A673 (cell line): ENCODE data around the gene CACHD1. TPM values are rescaled to one million over a fixed set of nuclear protein-coding genes. Genes with fewer than 3 reads are reported as not detected.

ENCODE experiments used
- BruUV-seq: library from RNA; stranded (reverse); fragments of 400-500 nt; replicated peaks from 2 replicates; lab custom pipeline; 2021; lab: Mats Ljungman, UMichigan
- CTCF ChIA-PET: fragments of 300-600 bp; sonication (Branson Sonifier 250); formaldehyde crosslinking; loops from one replicate; lab custom pipeline; 2022; ENCODE audit warnings: antibody characterized with exemption; lab: Charles Lee
- POLR2A ChIA-PET: fragments of 300-600 bp; sonication (Branson Sonifier 250); formaldehyde crosslinking; loops from one replicate; lab custom pipeline; 2022; ENCODE audit warnings: antibody characterized with exemption; ENCODE audit not compliant: low non-redundant PET; lab: Charles Lee
- DNase-seq: peaks from one replicate; pipeline ENCODE4 v3.0.0-alpha.2; 2015; ENCODE audit warnings: low spot score
- H3K27ac ChIP-seq: fragments of 200-600 bp; sonication (generic); 2 replicates; pipeline ENCODE4 v1.5.1; 2016; ENCODE audit warnings: mixed run types, low read depth, mild to moderate bottlenecking, mixed read lengths, antibody characterized with exemption, low read length; ENCODE audit not compliant: poor library complexity, severe bottlenecking
- H3K27me3 ChIP-seq: fragments of 200-600 bp; sonication (generic); replicated peaks from 2 replicates; pipeline ENCODE4 v1.6.1; 2017; ENCODE audit warnings: mixed run types, low read depth, mild to moderate bottlenecking, mixed read lengths, antibody characterized with exemption, low read length; ENCODE audit not compliant: insufficient read depth, poor library complexity
- H3K36me3 ChIP-seq: fragments of 200-600 bp; sonication (generic); 2 replicates; pipeline ENCODE4 v1.6.1; 2016; ENCODE audit warnings: mixed run types, mild to moderate bottlenecking, mixed read lengths, antibody characterized with exemption, low read length; ENCODE audit not compliant: insufficient read depth, poor library complexity, severe bottlenecking
- H3K4me1 ChIP-seq: fragments of 200-600 bp; sonication (generic); 2 replicates; pipeline ENCODE4 v1.6.1; 2017; ENCODE audit warnings: mixed run types, mild to moderate bottlenecking, mixed read lengths, antibody characterized with exemption, low read length; ENCODE audit not compliant: insufficient read depth, poor library complexity, severe bottlenecking
- H3K4me3 ChIP-seq: fragments of 200-600 bp; sonication (generic); 2 replicates; pipeline ENCODE4 v1.5.1; 2016; ENCODE audit warnings: low read depth, mixed run types, mild to moderate bottlenecking, mixed read lengths, low read length; ENCODE audit not compliant: poor library complexity, severe bottlenecking
- H3K9me3 ChIP-seq: fragments of 200-600 bp; sonication (generic); 2 replicates; pipeline ENCODE4 v1.6.1; 2016; ENCODE audit warnings: mixed run types, low read depth, mild to moderate bottlenecking, mixed read lengths, antibody characterized with exemption, low read length; ENCODE audit not compliant: poor library complexity, severe bottlenecking
- EZH2 ChIP-seq: fragments of 200-600 bp; sonication (generic); IDR thresholded peaks from 2 replicates; pipeline ENCODE4 v1.6.1; 2017; ENCODE audit warnings: borderline replicate concordance, low read depth, mild to moderate bottlenecking, mixed read lengths, antibody characterized with exemption, low read length; ENCODE audit not compliant: poor library complexity, severe bottlenecking
- intact Hi-C: fragments of 100-400 bp; cut with micrococcal nuclease; formaldehyde crosslinking; loops from one replicate; pipeline ENCODE4 v1.10.0; 2022; ENCODE audit not compliant: unreplicated experiment
- total RNA-seq: library from RNA; stranded (reverse); gene quantifications from 2 replicates; pipeline ENCODE4 v1.2.3, GENCODE V29; 2021
- TF ChIP-seq, protein P1 (sequence below): fragments of 300-800, 200-600 bp; sonication (generic); conservative IDR thresholded peaks from 2 replicates; pipeline ENCODE4 v1.5.1; 2017; ENCODE audit warnings: low read depth, mild to moderate bottlenecking, antibody characterized with exemption, low read length, moderate library complexity, mixed read lengths

Gene CACHD1
- total RNA-seq, 1 experiment from 2014 or later, result 39.2 TPM

DNA sequence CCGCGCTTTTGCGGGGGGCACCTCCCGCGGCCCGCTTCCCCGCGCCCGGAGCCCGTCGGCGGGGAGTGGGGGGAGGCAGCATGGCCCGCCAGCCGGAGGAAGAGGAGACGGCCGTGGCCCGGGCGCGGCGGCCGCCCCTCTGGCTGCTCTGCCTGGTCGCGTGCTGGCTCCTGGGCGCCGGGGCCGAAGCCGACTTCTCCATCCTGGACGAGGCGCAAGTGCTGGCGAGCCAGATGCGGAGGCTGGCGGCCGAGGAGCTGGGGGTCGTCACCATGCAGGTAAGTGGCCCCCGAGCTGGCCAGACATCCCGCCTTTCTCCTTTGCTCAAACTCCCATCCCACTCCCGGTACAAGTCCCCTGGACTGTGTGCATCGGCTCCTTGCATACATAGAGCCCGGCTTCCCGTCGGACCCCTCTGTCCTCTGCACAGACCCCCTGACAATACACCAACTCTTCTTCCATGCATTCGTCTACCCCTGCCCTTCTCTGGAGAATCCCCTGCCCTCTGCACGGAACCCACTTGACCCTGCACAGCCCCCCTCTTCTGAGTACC lies 812 bp downstream of the CACHD1 start:
- H3K4me3 ChIP-seq, result peak overlapping the region; percentile 76
- intact Hi-C loops, result loop anchor here (5.0 kb wide), 2 partner anchors 67 to 182 kb away; no protein-coding TSS in a partner anchor
- no TSS peak for BruUV-seq
- POLR2A ChIA-PET, result interaction anchor here (0.5 kb wide), 1 partner anchor 81 kb away, joined by 12 read pairs; no protein-coding TSS in a partner anchor
- H3K9me3 ChIP-seq, result no peaks in the 10 kb centered on the region
- TF ChIP-seq EZH2, result no peak
- TF ChIP-seq, protein P1, sequence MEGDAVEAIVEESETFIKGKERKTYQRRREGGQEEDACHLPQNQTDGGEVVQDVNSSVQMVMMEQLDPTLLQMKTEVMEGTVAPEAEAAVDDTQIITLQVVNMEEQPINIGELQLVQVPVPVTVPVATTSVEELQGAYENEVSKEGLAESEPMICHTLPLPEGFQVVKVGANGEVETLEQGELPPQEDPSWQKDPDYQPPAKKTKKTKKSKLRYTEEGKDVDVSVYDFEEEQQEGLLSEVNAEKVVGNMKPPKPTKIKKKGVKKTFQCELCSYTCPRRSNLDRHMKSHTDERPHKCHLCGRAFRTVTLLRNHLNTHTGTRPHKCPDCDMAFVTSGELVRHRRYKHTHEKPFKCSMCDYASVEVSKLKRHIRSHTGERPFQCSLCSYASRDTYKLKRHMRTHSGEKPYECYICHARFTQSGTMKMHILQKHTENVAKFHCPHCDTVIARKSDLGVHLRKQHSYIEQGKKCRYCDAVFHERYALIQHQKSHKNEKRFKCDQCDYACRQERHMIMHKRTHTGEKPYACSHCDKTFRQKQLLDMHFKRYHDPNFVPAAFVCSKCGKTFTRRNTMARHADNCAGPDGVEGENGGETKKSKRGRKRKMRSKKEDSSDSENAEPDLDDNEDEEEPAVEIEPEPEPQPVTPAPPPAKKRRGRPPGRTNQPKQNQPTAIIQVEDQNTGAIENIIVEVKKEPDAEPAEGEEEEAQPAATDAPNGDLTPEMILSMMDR, result no peak
- peaks cover 39% of the 10 kb centered on the region for H3K4me1 ChIP-seq
- DNase-seq, result no peak
- CTCF ChIA-PET, result no interaction called here
- H3K27me3 ChIP-seq, result no peaks in the 10 kb centered on the region
- H3K36me3 ChIP-seq, result peaks cover 4% of the 10 kb centered on the region
- H3K27ac ChIP-seq, result peak overlapping the region; percentile 93

DNA sequence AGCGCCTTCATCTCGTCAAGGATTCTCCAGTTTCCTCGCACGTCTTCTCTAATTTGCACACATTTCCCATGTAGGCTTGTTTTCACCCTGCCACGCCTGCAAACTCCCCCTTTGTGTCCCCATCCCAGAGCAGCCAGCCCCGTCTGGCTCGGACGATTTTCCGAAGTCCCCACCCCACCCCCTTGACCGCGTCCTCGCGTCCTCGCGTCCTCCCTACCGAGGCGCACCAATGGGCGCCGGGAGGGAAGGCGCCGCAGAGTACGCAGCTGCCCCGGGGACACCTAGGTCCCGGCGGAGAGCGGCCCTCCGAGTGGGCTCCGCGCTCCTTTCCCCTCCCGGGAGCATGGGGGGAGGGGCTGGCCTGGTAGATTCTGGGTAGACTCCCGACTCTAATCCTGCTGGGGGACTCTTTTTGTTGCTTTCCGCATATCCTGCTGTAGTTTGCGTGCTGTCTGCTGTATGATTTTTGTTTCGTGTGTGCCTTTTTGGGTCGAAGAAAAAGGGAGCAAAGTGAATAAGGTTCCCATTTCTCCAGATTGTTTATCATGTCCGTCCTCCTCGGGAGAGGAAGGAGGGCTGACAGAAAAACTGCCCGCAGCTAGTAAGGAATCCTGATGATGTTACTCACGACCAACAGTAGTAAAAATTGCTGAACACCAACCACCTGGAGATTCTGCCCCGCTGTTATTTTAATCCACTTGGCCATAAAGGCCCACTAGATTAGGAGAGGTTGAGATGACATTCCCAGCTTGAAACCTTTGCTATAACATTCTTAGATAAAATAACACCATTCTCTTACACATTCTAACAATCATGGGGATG lies 1.5 kb downstream of the CACHD1 start:
- CTCF ChIA-PET, result no interaction called here
- Histone ChIP-seq H3K4me1 (peaks cover 46% of the 10 kb centered on the region), H3K27ac (peak overlapping the region; percentile 93), H3K4me3 (peak overlapping the region; percentile 76), H3K9me3 (no peaks in the 10 kb centered on the region), H3K36me3 (peaks cover 4% of the 10 kb centered on the region), H3K27me3 (no peaks in the 10 kb centered on the region)
- no peak for TF ChIP-seq EZH2
- TF ChIP-seq, protein P1, result no peak
- BruUV-seq, result no TSS peak
- intact Hi-C loops, result loop anchor here (5.0 kb wide), 2 partner anchors 66 to 181 kb away; no protein-coding TSS in a partner anchor
- peak; percentile 64 for DNase-seq
- POLR2A ChIA-PET, result no interaction called here

DNA sequence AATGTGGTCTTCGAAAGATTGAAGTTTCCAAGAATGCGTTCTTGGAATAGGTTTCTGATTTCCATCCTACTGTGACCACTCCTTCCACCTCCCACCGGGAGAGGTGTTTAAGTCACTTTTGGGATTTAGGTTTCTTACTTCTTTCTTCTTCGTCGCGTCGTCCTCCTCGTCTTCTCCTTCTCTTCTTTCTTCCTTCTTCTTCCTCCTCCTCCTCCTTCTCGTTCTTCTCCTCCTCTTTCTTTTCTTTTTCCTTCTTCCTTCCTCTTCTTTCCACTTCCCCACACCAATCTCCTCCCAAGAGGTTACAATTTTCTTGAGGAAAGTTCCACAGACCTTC lies 2.1 kb downstream of the CACHD1 start:
- BruUV-seq, result no TSS peak
- Histone ChIP-seq H3K4me3 (peak overlapping the region; percentile 76), H3K27ac (peak overlapping the region; percentile 93), H3K9me3 (no peaks in the 10 kb centered on the region), H3K4me1 (peaks cover 52% of the 10 kb centered on the region), H3K36me3 (peaks cover 4% of the 10 kb centered on the region), H3K27me3 (no peaks in the 10 kb centered on the region)
- ChIA-PET CTCF (no interaction called here), POLR2A (no interaction called here)
- TF ChIP-seq, protein P1, result no peak
- no peak for TF ChIP-seq EZH2
- intact Hi-C loops, result loop anchor here (5.0 kb wide), 2 partner anchors 65 to 180 kb away; no protein-coding TSS in a partner anchor
- DNase-seq, result no peak
